ENCODE data around the gene KRTAP4-16. TPM values are rescaled to one million over a fixed set of nuclear protein-coding genes. Genes with fewer than 3 reads are reported as not detected.
"Not testable (repeated sequence)": the region's sequence is repeated elsewhere in the genome, so short reads cannot be mapped to it uniquely, and the experiment has no call there.

The KRTAP4-16 gene
- total RNA-seq, 1 experiment from 2014 or later, result not detected

DNA sequence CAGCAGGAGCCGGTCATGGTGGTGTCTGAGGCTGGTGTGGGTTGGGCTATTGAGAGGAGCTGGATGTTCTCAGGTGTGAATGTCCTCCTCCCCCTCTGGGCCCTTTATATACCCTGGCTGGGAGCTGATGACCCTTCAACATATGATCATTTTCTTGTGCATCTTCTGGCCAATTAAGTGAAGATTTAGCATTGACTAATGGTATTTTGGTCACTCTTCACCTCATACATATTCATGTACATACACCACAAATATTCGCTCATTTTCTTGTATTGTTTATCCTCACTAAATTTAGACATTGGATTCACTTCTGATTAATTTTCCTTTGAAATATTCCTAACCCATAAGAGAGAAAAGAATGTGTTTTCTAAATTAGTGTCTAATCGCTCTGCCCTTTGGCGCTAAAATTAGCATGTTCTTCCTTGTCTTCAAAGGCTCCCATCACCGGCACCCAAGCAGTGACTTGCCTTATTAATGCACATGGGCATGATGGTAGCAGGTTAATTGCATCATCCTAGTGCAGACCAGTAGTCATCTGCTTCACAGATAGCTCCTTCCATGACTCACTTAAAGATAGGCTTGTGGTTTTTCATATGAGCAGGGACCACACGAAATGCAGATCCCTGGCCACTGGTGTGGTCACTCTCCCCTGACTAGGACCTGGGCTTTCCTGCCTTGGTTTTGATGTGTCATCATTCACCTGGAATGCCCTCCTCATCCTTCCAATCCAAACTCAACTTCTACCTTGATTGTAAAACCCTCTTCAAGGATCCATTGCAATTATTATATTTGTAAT lies 36.0 kb downstream of the KRTAP4-16 start, which contains the start of gene KRTAP2-4:
KRTAP2-4 (minus strand) TSS at position 51 of the 796 bp plus-strand sequence; CDS start at position 17, 34 bp downstream.
- peak within 1 kb of the TSS; percentile 42 for H3K27ac ChIP-seq
- intact Hi-C loops (cut with micrococcal nuclease; ENCODE audit: unreplicated experiment), result loop anchor here (10.0 kb wide), 1 partner anchor 479 kb away; no protein-coding TSS in a partner anchor
- DNase-seq, result peak in 1 of 2 experiments; percentile 63

DNA sequence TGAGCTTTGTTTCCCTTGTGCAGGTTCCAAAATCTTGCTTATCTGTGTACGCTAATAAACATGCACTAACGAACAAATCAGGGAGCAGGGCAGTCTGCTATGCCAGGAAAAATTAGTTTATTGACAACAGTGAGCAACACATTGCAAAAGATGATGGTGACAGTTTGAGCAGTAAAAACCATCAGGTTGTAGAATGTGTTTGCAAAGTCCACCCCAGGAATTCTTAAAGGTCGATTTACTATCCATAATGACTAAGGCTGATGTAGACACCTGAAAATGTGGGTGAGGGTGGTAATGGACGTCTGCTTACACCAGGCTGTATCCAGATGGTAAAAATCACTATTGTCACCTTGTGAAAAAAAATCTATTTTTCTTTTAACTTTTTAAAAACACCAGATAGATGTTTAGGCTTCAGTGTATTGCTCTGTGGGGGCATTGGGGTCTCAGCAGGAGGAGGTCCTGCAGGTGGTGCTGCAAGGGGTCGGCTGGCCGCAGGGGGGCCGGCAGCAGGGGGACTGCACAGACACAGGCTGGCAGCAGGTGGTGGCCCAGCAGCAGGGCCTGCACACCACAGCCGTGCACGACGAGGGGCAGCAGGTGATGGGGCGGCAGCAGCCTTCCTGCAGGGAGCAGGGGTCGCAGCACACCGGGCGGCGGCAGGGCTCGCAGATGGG lies 36.9 kb downstream of the KRTAP4-16 start:
- intact Hi-C loops (cut with micrococcal nuclease; ENCODE audit: unreplicated experiment), result loop anchor here (10.0 kb wide), 1 partner anchor 480 kb away; no protein-coding TSS in a partner anchor
- peaks cover 13% of the 10 kb centered on the region for H3F3A ChIP-seq (ENCODE audit: insufficient read depth, low read depth)
- POLR2A ChIA-PET (ENCODE audit: unreplicated experiment), result interaction anchor here (0.6 kb wide), 1 partner anchor 500 kb away, joined by 3 read pairs; no protein-coding TSS in a partner anchor
- H4K20me1 ChIP-seq (ENCODE audit: insufficient read depth); H3K4me3 ChIP-seq; H3K79me2 ChIP-seq (ENCODE audit: low read depth); H3K27me3 ChIP-seq (ENCODE audit: insufficient read depth, low read depth); CTCF ChIA-PET; H3K9me3 ChIP-seq (ENCODE audit: insufficient read depth, low read depth); BruUV-seq (replicated peaks); H3K36me3 ChIP-seq (ENCODE audit: low read depth); H3K4me2 ChIP-seq; H3K9me2 ChIP-seq (ENCODE audit: insufficient read depth); H2AFZ ChIP-seq; H3K27ac ChIP-seq: not testable (repeated sequence)
- DNase-seq, result peak in 1 of 2 experiments; percentile 34
- peaks cover 40% of the 10 kb centered on the region for H3K4me1 ChIP-seq (replicated peaks; ENCODE audit: insufficient read depth)

More for the DNA sequence above, 36.0 kb downstream of the KRTAP4-16 start, which contains the start of gene KRTAP2-4:
- H3K27me3 ChIP-seq (ENCODE audit: insufficient read depth, low read depth), result no peaks in the 10 kb centered on the region
- ChIA-PET CTCF (no interaction called here), POLR2A (ENCODE audit: unreplicated experiment) (no interaction called here)
- H3K4me1 ChIP-seq (replicated peaks; ENCODE audit: insufficient read depth), result peaks cover 32% of the 10 kb centered on the region
- H3K36me3 ChIP-seq (ENCODE audit: low read depth), result no peaks in the 10 kb centered on the region
- no TSS peak for BruUV-seq (replicated peaks)
- H3K79me2 ChIP-seq (ENCODE audit: low read depth), result no peaks in the 10 kb centered on the region
- H3K4me2 ChIP-seq, result peak within 1 kb of the TSS; percentile 4; the same call in 1 of the 2 replicates
- H3K9me3 ChIP-seq (ENCODE audit: insufficient read depth, low read depth), result no peaks in the 10 kb centered on the region
- no peaks in the 10 kb centered on the region for H3K9me2 ChIP-seq (ENCODE audit: insufficient read depth)
- H3F3A ChIP-seq (ENCODE audit: insufficient read depth, low read depth), result peaks cover 5% of the 10 kb centered on the region
- no peaks in the 10 kb centered on the region for H4K20me1 ChIP-seq (ENCODE audit: insufficient read depth)
- H2AFZ ChIP-seq, result no peak within 1 kb of the TSS
- TF ChIP-seq, protein P1, sequence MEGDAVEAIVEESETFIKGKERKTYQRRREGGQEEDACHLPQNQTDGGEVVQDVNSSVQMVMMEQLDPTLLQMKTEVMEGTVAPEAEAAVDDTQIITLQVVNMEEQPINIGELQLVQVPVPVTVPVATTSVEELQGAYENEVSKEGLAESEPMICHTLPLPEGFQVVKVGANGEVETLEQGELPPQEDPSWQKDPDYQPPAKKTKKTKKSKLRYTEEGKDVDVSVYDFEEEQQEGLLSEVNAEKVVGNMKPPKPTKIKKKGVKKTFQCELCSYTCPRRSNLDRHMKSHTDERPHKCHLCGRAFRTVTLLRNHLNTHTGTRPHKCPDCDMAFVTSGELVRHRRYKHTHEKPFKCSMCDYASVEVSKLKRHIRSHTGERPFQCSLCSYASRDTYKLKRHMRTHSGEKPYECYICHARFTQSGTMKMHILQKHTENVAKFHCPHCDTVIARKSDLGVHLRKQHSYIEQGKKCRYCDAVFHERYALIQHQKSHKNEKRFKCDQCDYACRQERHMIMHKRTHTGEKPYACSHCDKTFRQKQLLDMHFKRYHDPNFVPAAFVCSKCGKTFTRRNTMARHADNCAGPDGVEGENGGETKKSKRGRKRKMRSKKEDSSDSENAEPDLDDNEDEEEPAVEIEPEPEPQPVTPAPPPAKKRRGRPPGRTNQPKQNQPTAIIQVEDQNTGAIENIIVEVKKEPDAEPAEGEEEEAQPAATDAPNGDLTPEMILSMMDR (conservative IDR thresholded peaks at IDR 0.05), result no peak
- TF ChIP-seq EZH2 (IDR thresholded peaks at IDR 0.05; ENCODE audit: low read depth), result no peak
- H3K4me3 ChIP-seq, result no peak within 1 kb of the TSS

DNA sequence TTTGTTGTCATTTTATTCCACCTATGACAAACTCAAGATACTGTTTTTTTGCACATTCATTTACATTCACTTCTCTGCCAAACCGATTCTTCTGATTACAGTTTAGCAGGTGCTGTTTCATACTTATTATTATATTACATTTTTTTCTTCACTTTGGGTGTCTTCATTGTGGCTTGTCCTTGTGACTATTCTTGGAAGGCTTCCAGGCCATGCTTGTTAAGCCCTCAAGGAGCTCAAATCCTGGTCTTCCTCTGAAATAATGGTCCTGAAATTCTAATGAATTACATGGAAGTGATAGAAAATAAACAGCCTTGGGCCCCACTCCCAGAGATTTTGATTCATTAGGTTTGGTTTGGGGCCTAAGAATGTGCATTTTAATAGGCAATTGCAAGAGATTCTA lies 37.7 kb downstream of the KRTAP4-16 start:
- no peaks in the 10 kb centered on the region for H3K27me3 ChIP-seq (ENCODE audit: insufficient read depth, low read depth)
- CTCF ChIA-PET, result interaction anchor here (0.7 kb wide), 1 partner anchor 43 kb away, joined by 3 read pairs; no protein-coding TSS in a partner anchor
- H3K4me1 ChIP-seq (replicated peaks; ENCODE audit: insufficient read depth), result peaks cover 46% of the 10 kb centered on the region

More for the DNA sequence above, 37.7 kb downstream of the KRTAP4-16 start:
- no peak overlapping the region for H3K4me2 ChIP-seq
- no peak overlapping the region for H3K27ac ChIP-seq
- no peak for DNase-seq
- no peaks in the 10 kb centered on the region for H3K9me3 ChIP-seq (ENCODE audit: insufficient read depth, low read depth)
- no peak overlapping the region for H3K4me3 ChIP-seq
- intact Hi-C loops (cut with micrococcal nuclease; ENCODE audit: unreplicated experiment), result loop anchor here (5.0 to 10.0 kb wide), 2 partner anchors 258 to 480 kb away; no protein-coding TSS in a partner anchor
- H3F3A ChIP-seq (ENCODE audit: insufficient read depth, low read depth), result peaks cover 19% of the 10 kb centered on the region
- H3K79me2 ChIP-seq (ENCODE audit: low read depth), result no peaks in the 10 kb centered on the region
- TF ChIP-seq, protein P1 (conservative IDR thresholded peaks at IDR 0.05), result no peak
- no peak for TF ChIP-seq EZH2 (IDR thresholded peaks at IDR 0.05; ENCODE audit: low read depth)
- H2AFZ ChIP-seq, result no peak overlapping the region
- H3K36me3 ChIP-seq (ENCODE audit: low read depth), result no peaks in the 10 kb centered on the region
- no peaks in the 10 kb centered on the region for H3K9me2 ChIP-seq (ENCODE audit: insufficient read depth)
- BruUV-seq (replicated peaks), result no TSS peak
- POLR2A ChIA-PET (ENCODE audit: unreplicated experiment), result no interaction called here
- H4K20me1 ChIP-seq (ENCODE audit: insufficient read depth), result no peaks in the 10 kb centered on the region

All from PC-9 (cell line).